RWPE1 (cell line): ENCODE data around the gene TAPBPL.
A peak's percentile ranks its signal among the peaks of the same experiment; 100 is the strongest.

Experiments
- CTCF ChIA-PET: fragments of 350-600 bp; sonication (Branson Sonifier 250); formaldehyde crosslinking; extraction: SDS; loops from one replicate; lab custom pipeline; 2021; lab: Yijun Ruan, JAX
- POLR2A ChIA-PET: fragments of 400-600 bp; formaldehyde crosslinking; extraction: SDS; loops from one replicate; lab custom pipeline; 2020; ENCODE audit warnings: antibody characterized with exemption; ENCODE audit not compliant: low non-redundant PET; lab: Yijun Ruan, JAX
- DNase-seq: peaks from one replicate; pipeline ENCODE4 v3.0.0; 2012; ENCODE audit warnings: low spot score
- H3K27ac ChIP-seq: fragments of 450-650 bp; 2 replicates; pipeline ENCODE4 v1.5.1; 2017
- CTCF ChIP-seq: fragments of 450-650 bp; conservative IDR thresholded peaks from 2 replicates; pipeline ENCODE4 v1.5.1; 2017; ENCODE audit warnings: low read depth, mild to moderate bottlenecking

Gene TAPBPL

GRCh38 chr12:6451348-6452244, at the start of gene TAPBPL:
Gene TAPBPL (plus strand): TSS chr12:6452042. CDS start chr12:6452249, 207 bp downstream.
- ChIA-PET CTCF (interaction anchor here (0.6 to 1.2 kb wide), 5 partner anchors 11 to 86 kb away, joined by 3 to 4 read pairs (median 3); no protein-coding TSS in a partner anchor), POLR2A (interaction anchor here (0.5 to 0.7 kb wide), 4 partner anchors 62 to 249 kb away, joined by 4 to 11 read pairs (median 5); no protein-coding TSS in a partner anchor)
- peak; percentile 66 for DNase-seq
- H3K27ac ChIP-seq: peak within 1 kb of the TSS; percentile 90
- TF ChIP-seq CTCF: no peak

- POLR2A ChIA-PET: no interaction called here
- no peak overlapping the region for H3K27ac ChIP-seq
- CTCF ChIA-PET: no interaction called here
- TF ChIP-seq CTCF: no peak
- DNase-seq: no peak
Measured at GRCh38 chr12:6404390-6404789, 47.5 kb upstream of the TAPBPL start.

DNA sequence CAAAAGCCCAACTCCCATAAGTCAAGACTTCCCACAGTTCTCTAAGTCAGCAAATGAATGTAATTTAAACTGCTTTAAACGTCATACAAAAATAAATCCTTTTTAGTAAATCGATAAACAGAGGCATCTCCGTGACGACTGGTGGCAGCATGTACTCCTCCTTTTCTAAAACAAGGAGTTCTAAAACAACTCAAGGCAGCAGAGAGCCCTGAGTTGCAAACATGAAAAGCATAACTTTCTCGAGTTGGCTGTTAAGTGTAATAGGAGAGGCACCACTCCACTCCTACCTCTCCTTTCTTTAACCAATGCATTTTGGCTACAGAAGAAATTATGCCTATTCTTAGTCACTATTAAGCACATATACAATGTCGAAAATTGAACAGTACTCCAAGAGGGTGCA, 45.9 kb upstream of the TAPBPL start:
- DNase-seq: no peak
- POLR2A ChIA-PET: interaction anchor here (0.7 kb wide), 1 partner anchor 18 kb away, joined by 5 read pairs; no protein-coding TSS in a partner anchor
- CTCF ChIA-PET: no interaction called here
- TF ChIP-seq CTCF: no peak
- H3K27ac ChIP-seq: no peak overlapping the region

DNA sequence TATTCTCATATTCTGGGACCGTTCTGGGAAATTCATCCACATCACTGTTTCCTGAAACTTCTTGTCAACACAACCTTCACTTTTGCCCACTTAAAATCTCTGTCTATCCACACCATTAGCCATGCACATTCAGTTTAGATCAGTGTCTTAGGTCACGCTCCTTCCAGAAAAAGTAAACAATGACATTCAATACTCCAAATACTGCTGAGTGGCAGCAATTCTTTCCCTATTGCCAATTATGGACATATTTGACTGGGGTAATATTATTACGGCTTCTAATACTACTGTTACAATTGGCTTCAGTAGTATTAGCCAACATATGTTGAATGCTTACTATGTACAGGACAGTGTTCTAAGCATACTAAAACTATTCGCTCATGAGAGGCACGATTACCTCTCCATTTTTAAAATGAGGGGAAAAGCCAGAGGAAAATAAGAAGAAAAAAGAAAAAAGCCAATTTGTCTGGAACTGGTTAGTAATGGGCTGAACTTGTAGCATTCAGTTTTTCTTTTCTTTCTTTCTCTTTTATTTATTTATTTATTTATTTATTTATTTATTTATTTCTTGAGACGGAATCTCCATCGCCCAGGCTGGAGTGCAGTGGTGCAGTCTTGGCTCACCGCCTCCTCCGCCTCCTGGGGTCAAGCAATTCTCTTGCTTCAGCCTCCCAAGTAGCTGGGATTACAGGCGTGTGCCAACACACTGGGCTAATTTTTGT, 44.4 kb upstream of the TAPBPL start:
- no peak for TF ChIP-seq CTCF
- POLR2A ChIA-PET: no interaction called here
- no peak for DNase-seq
- CTCF ChIA-PET: interaction anchor here (0.6 kb wide), 2 partner anchors 77 to 257 kb away, joined by 3 to 8 read pairs; no protein-coding TSS in a partner anchor
- H3K27ac ChIP-seq: no peak overlapping the region

DNA sequence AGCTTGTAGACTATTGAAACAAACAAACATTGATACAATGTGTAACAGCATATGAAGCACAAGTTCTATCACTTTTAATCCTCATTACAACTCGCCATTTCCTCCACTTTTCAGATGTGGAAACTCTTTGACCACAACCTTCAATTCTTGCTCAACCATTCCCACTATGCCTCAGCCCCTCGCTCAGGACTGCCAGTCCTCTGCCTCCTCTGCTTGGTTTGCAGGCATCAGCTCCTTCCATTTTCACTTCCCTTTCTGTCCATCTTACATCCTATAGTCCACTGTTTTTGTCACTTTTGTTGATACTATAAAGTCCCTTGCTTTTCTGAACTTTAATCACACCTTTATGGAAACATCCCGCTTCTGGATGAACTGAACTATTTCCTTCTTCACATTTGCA, 35.2 kb upstream of the TAPBPL start:
- POLR2A ChIA-PET: no interaction called here
- CTCF ChIA-PET: interaction anchor here (0.5 to 0.7 kb wide), 2 partner anchors 20 to 79 kb away, joined by 3 to 7 read pairs; no protein-coding TSS in a partner anchor
- DNase-seq: no peak
- TF ChIP-seq CTCF: no peak
- H3K27ac ChIP-seq: no peak overlapping the region

- no peak overlapping the region for H3K27ac ChIP-seq
- TF ChIP-seq CTCF: no peak
- no peak for DNase-seq
- ChIA-PET POLR2A (interaction anchor here (1.0 kb wide), 1 partner anchor 52 kb away, joined by 3 read pairs; the partner anchor contains the start of gene VAMP1), CTCF (no interaction called here)
Measured at GRCh38 chr12:6418796-6419195, 33.0 kb upstream of the TAPBPL start.
